Measurements from ENCODE around the gene ARRDC5.
"Not testable (repeated sequence)": the region's sequence is repeated elsewhere in the genome, so short reads cannot be mapped to it uniquely, and the experiment has no call there.

The ARRDC5 gene

DNA sequence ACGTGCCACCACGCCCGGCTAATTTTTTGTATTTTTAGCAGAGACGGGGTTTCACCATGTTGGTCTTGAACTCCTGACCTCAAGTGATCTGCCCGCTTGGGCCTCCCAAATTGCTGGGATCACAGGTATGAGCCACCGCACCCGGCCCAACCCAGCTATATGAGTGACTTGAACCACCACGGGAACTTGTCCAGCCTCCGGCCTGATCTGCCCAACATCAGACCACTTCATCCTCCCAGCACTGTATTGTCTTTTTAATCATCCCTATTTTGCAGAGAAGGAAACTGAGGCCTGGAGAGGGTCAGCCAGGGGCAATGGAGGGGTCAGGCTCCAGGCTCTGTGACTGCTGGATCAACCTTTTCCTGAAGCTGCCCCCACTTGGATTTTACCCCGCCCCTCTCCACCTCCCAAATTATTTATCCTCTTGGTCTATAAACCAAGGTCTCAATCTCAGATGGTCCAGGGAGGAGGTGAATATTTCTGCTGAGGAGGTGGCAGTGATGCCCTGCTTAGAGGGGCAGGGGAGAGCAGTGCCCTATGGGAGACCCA is 34.3 kb downstream of the ARRDC5 start:
- TF ChIP-seq, protein P1, sequence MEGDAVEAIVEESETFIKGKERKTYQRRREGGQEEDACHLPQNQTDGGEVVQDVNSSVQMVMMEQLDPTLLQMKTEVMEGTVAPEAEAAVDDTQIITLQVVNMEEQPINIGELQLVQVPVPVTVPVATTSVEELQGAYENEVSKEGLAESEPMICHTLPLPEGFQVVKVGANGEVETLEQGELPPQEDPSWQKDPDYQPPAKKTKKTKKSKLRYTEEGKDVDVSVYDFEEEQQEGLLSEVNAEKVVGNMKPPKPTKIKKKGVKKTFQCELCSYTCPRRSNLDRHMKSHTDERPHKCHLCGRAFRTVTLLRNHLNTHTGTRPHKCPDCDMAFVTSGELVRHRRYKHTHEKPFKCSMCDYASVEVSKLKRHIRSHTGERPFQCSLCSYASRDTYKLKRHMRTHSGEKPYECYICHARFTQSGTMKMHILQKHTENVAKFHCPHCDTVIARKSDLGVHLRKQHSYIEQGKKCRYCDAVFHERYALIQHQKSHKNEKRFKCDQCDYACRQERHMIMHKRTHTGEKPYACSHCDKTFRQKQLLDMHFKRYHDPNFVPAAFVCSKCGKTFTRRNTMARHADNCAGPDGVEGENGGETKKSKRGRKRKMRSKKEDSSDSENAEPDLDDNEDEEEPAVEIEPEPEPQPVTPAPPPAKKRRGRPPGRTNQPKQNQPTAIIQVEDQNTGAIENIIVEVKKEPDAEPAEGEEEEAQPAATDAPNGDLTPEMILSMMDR (IDR thresholded peaks at IDR 0.05; ENCODE audit: low read depth, low read length, missing control alignments): no peak
- Histone ChIP-seq H3K36me3 (replicated peaks) (peaks cover 5% of the 10 kb centered on the region), H3K27ac (peak overlapping the region; percentile 76), H3K4me3 (ENCODE audit: low read depth, low read length) (no peak overlapping the region), H3K27me3 (replicated peaks) (no peaks in the 10 kb centered on the region)
- in situ Hi-C loops (cut with HindIII; ENCODE audit: low pct_ligation_motif_present, low sequenced_read_pairs): no loop called here
- DNase-seq: no peak

DNA sequence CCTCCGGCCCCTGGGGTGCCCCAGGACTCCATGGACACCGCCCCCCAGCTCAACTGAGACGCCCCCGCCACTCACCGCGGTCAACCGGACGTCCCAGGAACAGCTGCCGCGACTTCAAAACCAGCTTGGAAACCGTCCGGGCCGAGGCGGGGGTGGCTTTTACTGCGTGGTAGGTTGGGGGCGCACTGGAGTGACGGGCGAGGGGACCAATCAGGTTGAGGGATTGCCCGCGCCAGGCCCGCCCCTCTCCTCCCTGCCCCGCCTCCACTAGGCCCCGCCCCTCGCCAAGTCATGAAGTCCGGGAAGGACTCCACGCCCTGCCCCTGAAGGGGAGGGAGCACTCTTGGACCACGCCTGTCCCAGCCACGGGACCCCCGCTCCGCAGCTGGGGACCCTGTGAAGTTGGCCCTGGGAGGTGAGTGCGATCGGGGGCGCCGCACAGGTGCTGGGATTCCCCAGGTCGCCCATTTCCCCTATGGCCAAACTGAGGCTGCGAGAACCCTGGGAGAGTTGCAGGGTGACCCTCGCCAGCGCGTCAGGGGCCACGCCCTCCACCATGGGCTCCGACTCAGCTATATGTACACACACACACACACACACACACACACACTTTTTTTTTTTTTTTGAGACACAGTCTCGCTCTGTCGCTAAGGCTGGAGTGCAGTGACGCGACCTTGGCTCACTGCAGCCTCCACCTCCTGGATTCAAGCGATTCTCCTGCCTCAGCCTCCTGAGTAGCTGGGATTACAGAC is 35.0 kb downstream of the ARRDC5 start, which contains the start of gene PLIN3:
Gene PLIN3, minus strand, starts transcription at position 134 of the 752 bp plus-strand sequence. CDS start 6,273 bp downstream, outside the sequence.
- DNase-seq: peak; percentile 96
- in situ Hi-C loops (cut with HindIII; ENCODE audit: low pct_ligation_motif_present, low sequenced_read_pairs): no loop called here
- H3K36me3 ChIP-seq (replicated peaks): peaks cover 9% of the 10 kb centered on the region

DNA sequence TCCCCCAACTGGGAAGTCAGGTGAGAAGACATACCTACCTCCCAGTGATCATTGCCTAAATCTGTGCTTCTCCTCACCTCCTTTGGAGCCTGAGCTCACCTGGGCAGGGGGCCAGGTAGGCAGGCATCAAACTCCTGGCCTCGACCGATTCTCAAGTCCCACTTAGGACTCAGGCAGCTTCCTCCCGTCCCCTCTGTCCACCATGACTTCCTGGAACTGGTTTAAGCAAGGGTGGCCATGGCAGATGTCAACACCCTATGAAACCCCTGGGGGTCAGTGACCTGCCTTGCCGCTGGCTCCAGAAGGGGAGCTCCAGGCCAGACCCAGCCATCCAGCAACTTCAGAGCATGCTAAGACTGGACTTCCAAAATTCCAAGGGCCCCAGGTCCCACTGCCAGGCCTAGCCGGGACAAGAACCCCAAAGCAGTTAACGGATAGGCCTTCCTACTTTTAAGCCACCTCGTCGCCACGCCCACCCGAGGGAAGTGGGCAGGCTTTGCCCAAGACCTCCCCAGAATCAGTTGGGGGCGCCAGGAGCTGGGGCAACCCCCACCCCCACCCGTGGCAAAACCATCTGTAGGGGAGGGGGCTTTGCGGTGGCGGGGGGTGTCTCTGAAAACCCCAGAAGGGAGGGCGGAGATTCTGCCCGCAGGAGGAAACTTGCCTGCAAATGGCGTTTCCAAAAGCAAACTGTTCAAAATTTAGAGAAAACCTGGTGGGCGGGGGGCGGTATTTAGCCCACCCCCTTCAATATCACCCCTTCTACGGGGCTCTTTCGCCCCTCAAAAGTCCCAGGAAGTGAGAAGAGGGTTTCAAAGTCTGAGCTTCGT is 35.9 kb downstream of the ARRDC5 start:
- peaks cover 13% of the 10 kb centered on the region for H3K36me3 ChIP-seq (replicated peaks)
- H3K27me3 ChIP-seq (replicated peaks): no peaks in the 10 kb centered on the region
- DNase-seq: no peak
- peak overlapping the region; percentile 4 for H3K27ac ChIP-seq
- peak overlapping the region; percentile 79 for H3K4me3 ChIP-seq (ENCODE audit: low read depth, low read length)
- in situ Hi-C loops (cut with HindIII; ENCODE audit: low pct_ligation_motif_present, low sequenced_read_pairs): no loop called here
- TF ChIP-seq, protein P1 (IDR thresholded peaks at IDR 0.05; ENCODE audit: low read depth, low read length, missing control alignments): no peak

More for the DNA sequence above, 35.0 kb downstream of the ARRDC5 start, which contains the start of gene PLIN3:
- peak within 1 kb of the TSS; percentile 79 for H3K4me3 ChIP-seq (ENCODE audit: low read depth, low read length)
- H3K27me3 ChIP-seq (replicated peaks): no peaks in the 10 kb centered on the region
- H3K27ac ChIP-seq: peak within 1 kb of the TSS; percentile 76
- TF ChIP-seq, protein P1 (IDR thresholded peaks at IDR 0.05; ENCODE audit: low read depth, low read length, missing control alignments): no peak

DNA sequence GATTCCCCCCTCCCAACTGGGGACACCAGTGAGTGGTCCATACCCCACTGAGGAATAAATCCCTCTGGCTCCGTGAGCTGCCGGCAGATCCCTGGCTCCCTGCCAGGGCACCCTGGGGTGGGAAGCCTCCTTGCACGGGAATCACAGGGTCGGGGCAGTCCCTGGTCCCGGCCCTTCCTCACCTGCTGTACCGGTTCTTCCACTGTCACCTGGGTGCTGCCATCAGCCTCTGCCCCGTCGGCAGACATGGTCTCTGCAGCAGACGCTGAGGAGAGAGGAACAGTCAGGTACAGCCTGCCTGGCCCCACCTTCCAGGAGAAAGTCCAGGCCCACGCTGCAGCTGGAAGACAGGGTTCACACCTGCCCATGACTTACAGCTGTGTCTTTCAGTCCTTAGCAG is 41.5 kb downstream of the ARRDC5 start:
- DNase-seq: no peak
- Histone ChIP-seq H3K27me3 (replicated peaks) (no peaks in the 10 kb centered on the region), H3K27ac (no peak overlapping the region), H3K36me3 (replicated peaks) (peaks cover 60% of the 10 kb centered on the region), H3K4me3 (ENCODE audit: low read depth, low read length) (no peak overlapping the region)
- in situ Hi-C loops (cut with HindIII; ENCODE audit: low pct_ligation_motif_present, low sequenced_read_pairs): no loop called here
- TF ChIP-seq, protein P1 (IDR thresholded peaks at IDR 0.05; ENCODE audit: low read depth, low read length, missing control alignments): no peak

DNA sequence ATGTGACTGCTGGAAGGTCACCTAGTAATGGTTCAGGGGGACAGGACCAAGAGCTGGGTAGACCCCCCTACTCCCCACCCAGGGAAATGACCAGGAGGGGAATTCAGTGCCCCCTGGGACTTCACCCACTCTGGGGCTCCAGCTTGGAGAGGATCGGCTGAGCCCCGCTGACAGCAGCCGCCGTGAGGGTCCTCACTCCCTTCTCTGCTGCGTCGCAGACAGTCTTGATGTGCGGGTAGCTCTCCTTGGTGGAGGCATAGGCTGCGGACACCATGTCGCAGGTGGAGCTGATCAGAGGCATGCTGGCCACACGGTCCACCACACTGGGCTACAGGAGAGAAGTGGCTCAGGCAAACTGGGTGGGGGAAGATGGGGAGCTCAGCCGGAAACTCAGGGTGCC is 43.0 kb downstream of the ARRDC5 start:
- Histone ChIP-seq H3K27me3 (replicated peaks) (no peaks in the 10 kb centered on the region), H3K36me3 (replicated peaks) (peaks cover 70% of the 10 kb centered on the region), H3K27ac (no peak overlapping the region), H3K4me3 (ENCODE audit: low read depth, low read length) (no peak overlapping the region)
- no peak for DNase-seq
- TF ChIP-seq, protein P1 (IDR thresholded peaks at IDR 0.05; ENCODE audit: low read depth, low read length, missing control alignments): no peak
- in situ Hi-C loops (cut with HindIII; ENCODE audit: low pct_ligation_motif_present, low sequenced_read_pairs): no loop called here

DNA sequence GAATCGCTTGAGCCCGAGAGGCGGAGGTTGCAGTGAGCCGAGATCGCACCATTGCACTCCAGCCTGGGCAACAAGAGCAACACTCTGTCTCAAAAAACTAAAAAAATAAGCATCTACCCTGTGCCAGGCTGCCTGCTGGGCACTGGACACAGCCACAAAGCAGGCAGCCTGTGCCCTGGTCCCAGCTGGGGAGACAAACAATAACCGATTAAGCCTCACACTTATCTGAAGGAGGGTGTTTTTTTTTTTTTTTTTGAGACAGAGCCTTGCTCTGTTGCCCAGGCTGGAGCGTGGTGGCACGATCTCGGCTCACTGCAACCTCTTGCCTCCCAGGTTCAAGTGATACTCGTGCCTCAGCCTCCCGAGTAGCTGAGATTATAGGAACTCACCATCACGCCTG is 46.2 kb downstream of the ARRDC5 start:
- H3K4me3 ChIP-seq (ENCODE audit: low read depth, low read length); H3K27ac ChIP-seq; H3K27me3 ChIP-seq (replicated peaks); DNase-seq; in situ Hi-C loops (cut with HindIII; ENCODE audit: low pct_ligation_motif_present, low sequenced_read_pairs): not testable (repeated sequence)
- H3K36me3 ChIP-seq (replicated peaks): peaks cover 85% of the 10 kb centered on the region

DNA sequence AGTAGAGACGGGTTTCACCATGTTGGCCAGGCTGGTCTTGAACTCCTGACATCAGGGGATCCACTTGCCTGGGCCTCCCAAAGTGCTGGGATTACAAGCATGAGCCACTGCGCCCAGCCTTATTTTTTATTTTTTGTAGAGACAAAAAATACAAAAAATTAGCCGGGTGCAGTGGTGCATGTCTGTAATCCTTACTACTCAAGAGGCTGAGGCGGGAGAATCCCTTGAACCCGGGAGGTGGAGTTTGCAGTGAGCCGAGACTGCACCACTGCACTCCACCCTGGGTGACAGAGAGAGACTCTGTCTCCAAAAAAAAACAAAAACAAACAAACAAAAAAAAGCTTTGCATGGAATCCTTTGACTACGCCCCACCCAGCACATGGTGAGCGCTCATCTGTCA is 49.2 kb downstream of the ARRDC5 start:
- in situ Hi-C loops (cut with HindIII; ENCODE audit: low pct_ligation_motif_present, low sequenced_read_pairs); H3K27ac ChIP-seq; H3K4me3 ChIP-seq (ENCODE audit: low read depth, low read length); H3K27me3 ChIP-seq (replicated peaks); DNase-seq: not testable (repeated sequence)
- peaks cover 82% of the 10 kb centered on the region for H3K36me3 ChIP-seq (replicated peaks)

Data from brain microvascular endothelial cell (primary cell).